ENCODE results near the gene C10orf105.

DNA sequence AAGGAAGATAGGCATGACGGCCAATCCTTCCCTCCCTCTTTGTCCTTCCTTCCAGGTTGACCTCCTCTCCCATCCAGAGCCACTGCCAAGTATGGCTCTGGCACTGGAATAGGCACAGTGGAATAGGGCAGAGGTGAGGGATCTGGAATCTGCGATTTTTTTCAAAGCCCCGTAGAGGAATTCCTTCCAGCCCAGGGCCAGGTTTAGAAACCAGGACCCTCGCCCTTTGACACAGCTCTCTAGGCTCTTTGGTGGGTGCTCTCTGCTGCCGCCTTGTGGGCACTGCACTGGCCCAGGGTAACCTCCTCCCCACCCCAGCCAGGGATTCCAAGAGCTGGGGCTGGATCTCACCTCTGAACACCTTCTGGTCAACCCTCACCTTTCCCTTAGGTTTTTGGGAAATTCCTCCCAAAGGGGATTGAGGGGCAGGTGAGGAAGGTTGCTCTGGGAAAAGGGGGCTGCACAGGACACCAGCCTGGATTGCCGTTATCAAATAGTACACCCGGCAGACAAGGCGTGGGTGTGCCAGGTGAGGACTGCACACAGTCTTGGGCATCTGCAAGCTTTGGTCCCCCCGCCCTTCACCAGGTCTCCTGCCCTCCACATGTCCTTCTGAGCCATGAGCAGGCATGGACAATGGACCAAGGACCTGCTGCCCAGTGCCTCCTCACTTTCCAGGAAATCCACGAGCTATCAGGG lies 22.8 kb downstream of the C10orf105 start:
- TF ChIP-seq, protein P1, sequence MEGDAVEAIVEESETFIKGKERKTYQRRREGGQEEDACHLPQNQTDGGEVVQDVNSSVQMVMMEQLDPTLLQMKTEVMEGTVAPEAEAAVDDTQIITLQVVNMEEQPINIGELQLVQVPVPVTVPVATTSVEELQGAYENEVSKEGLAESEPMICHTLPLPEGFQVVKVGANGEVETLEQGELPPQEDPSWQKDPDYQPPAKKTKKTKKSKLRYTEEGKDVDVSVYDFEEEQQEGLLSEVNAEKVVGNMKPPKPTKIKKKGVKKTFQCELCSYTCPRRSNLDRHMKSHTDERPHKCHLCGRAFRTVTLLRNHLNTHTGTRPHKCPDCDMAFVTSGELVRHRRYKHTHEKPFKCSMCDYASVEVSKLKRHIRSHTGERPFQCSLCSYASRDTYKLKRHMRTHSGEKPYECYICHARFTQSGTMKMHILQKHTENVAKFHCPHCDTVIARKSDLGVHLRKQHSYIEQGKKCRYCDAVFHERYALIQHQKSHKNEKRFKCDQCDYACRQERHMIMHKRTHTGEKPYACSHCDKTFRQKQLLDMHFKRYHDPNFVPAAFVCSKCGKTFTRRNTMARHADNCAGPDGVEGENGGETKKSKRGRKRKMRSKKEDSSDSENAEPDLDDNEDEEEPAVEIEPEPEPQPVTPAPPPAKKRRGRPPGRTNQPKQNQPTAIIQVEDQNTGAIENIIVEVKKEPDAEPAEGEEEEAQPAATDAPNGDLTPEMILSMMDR (IDR thresholded peaks at IDR 0.05), result peak; percentile 73 to 93 (median 82)
- TF ChIP-seq POLR2A (IDR thresholded peaks at IDR 0.05), result no peak

All from heart left ventricle (tissue), 13 donors.